NOMO-1 treated with dmso at 0.1 percent for 144 hours (cell line): Measurements from ENCODE around the gene NOD1.

ENCODE experiments used
- DNase-seq: peaks from one replicate; lab custom pipeline; 2025; ENCODE audit not compliant: unreplicated experiment; lab: John Stamatoyannopoulos, UW

Gene NOD1

DNA sequence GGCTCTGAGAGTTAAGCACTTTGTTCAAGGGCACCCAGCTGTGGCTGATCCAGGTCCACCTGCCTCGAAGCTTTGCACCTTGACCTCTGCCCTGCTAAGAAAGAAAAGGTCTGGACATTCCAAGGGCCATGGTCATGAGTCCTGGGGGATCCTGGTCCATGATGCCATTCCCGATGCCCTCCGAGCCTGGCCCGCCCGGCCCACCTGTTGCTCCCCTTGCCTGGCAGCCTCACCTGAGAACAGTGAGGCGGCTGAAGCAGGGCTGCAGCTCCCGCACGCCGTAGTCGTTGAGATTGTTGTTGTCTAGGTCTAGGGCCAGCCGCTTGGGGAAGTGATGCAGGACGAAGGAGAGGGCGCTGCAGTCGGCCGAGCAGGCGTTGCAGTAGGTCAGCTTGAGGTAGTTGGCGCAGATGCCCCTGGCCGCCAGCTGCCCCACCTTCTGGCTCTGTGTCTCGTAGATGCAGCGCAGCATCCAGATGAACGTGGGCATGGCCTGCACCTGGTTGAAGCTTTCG, 27.5 kb downstream of the NOD1 start:
- DNase-seq: no peak

DNA sequence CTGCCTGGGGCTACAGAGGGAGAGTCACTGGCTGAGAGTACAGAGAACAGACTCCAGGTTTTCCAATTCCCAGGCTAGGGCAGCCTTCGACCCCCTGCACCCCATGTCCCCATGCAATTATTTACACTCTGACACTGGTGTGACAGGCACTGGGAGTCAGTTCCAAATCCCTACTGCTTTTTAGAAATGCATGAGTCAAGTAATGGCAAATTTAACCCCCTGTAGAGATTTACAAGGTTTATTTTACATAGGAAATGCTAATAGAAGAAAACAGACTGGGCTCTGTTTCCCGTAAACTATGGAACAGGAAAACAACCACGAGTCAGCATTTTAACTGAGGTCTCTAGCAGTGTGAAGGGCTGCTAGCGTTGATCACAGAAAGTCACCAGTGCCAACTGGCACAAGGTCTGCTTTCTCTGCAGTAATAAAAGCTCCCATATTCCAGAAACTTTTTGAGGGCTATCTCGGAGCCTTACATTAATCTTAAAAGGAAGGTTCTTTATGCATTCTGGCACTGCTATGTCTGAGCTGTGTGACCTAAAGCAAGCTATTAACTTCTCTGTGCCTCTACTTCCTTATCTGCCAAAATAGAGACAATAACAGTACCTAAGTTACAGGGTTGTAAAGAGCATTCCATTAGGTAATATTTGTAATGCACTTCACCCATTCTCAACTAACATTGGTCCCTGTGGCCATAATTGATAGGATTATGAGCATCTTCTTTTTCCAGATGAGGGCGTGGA, 28.2 kb downstream of the NOD1 start:
- DNase-seq: no peak

DNA sequence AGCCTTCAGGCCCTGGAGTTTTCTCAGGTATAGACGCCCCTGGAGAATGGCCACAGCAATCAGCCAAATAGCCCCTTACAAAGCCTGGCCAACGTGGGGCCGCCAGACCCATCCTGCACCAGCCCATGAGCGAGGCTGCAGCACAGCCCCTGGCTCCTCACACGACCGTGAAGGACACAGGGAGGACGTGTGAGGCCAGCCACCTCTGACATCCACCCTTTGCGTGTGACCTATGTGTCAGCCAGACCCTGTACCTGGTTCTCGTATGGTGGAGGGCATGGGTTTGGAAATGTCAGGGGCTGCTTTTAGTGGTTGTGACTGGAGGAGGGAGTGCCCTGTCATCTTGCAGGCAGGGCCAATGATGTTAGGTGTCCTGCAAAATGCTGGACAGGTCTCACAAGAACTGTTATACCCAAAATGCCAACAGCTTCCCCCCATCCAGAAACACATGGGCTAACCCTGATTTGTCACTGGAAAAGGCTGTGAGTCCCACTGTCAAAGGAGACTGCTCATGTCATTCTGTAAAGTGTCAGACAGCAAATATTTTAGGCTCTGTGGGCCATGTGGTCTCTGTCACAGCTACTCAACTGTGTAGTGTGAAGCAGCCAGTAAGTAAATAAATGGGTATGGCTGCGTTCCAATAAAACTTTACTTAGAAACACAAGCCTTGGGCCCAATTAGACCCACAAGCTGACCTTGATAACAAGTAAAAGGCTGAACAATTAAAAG, 30.0 kb downstream of the NOD1 start:
- DNase-seq: no peak

DNA sequence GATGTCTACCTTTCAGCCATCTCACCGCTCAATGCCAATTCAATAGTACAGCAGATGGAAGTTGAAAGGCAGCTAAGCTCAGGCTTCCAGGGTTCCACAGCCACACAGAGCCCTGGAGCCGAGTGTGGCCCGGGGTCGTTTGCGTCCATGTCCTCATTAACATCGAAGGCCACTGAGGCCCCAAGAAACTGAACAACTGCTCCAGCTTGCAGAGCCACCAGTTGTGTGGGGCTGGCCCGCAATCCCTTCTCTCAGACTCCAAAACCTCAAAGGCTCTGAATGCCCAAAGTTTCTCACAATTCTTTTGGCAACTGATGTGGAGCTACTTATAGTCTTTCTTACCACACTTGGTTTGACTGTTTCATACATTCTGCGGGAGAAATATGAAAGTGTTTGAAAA, 31.1 kb downstream of the NOD1 start:
- no peak for DNase-seq

DNA sequence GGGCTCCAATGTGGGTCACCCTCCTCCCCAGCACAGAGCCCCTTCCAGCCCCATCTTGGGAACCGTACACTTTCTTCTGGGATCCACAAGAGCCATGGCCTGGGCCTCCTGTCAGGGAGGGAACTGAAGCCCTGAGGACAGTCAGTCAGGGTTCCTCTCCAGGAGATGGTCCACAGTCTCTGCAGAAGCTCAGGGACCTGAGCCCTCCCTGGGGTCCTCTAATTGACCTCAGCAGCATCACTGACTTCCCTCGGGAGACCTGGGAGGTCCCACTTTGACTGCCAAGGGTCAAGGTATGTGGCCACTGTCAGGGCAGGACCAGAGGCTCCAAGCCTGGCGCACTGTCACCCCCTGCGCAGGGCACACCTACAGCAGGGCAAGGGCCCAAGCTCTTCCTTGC, 32.3 kb downstream of the NOD1 start:
- DNase-seq: no peak

DNA sequence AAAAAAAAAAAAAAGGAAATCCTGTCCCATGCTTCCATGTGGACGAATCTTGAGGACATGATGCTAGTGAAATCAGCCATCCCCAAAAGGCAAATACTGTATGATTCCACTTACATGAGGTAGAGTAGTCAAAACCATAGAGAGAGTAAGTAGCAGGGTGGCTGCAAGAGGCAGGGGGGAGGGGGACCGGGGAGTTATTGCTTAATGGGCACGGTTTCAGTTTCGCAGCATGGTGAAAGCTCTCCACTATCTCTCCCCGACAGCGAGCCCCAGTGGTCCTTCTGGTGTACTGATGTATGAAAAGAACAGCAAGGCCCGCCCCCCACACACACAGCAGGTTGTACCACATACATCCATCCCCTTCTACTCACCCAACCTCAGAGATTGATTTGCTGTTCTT, 32.8 kb downstream of the NOD1 start:
- peak; percentile 77 for DNase-seq

DNA sequence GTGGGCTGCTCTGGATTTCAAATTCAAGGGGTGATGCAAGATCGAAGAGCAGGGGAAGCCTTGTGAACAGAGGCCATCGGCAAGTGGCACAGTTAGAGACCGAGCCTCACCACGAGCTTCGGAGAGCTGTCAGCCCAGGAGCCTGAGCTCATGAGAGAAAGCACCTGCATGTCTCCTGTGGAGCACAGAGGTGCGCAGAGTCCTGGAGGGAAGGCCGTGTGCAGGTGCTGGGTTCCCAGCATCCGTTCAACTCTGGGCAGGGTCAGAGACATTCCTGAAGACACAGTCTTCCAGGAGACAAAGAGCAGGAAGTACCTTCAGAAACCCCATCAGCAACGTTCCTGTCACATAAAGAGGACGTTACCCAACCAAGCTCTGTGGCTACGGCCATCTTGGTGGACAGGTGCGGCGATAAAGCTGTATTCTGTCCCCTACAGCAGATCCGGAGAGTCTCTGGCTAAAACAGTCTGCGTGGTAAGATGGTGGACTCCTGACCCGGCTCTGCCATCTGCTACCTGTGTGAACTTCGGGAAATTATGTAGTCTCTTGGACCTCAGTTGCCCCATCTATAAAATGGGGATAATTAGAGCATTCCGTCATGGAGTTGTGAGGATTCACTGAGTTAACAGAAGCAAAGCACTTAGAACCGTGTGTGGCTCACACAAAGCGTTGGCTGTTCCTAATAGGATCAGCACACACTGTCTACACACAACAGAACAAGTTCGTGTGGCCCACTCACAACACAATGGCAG, 40.6 kb downstream of the NOD1 start:
- no peak for DNase-seq

DNA sequence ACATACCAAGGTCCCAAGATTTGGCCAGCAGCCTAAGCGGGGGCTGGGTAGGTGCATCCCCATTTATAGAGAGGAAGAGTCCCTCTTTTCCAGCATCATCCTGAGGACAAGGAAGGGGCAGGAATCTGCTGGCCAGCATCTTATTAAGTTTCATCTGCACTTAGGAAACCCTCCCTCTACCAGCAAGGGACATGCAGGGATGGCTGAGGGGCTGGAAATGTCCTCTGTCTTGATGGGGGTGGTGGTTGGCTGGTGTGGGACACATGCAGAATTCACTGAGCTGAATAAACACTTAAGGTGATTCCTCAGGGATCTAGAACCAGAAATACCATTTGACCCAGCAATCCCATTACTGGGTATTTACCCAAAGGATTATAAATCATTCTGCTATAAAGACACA, 42.1 kb downstream of the NOD1 start:
- no peak for DNase-seq

DNA sequence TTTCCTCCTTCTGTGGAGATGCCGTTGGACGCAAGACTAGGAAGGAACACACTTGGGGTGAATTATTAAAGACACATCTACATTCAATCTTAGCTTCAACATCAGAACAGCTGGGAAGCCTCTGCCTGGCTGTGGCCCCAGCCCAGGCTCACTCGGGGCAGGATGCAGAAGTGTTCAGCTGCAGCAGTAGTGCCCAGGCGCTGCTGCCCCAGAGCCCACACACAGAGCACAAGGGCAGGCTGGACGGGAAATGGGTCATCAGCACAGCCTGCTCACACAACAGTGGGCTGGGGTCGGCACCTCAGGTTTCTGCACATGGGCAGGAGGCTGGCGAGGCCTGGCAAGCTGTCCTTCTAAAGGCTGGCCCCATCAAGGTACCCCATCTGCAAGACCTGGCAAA, 42.5 kb downstream of the NOD1 start:
- DNase-seq: no peak

DNA sequence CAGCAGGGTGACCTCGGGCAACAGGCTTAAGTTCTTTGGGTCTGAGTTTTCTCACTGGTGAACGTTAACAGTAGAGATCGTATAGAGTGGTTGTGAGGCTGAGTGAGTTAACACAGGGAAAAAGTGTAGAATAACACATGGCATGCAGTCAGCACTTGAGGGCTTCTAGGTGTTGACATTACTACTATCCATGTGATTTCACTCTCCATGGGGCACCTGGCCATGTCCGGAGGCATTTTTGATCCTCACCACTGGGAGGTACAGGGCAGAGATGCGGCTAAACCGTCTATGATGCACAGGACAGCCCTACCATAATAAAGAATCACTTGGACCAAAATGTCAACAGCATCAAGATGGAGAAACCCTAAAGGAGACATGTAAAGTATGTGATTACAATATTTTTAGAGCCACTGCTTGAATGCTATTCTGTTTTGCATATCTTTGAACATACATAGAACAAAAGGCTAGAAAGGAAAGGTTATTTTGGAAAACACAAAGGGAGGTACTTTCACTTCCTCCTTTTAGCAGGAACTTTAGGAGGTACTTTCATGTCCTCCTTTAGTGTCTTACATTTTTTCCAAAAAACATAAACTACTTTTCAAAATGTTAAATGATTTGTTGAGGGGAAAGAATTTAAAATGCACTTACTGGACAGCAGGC, 44.3 kb downstream of the NOD1 start:
- DNase-seq: peak; percentile 15

DNA sequence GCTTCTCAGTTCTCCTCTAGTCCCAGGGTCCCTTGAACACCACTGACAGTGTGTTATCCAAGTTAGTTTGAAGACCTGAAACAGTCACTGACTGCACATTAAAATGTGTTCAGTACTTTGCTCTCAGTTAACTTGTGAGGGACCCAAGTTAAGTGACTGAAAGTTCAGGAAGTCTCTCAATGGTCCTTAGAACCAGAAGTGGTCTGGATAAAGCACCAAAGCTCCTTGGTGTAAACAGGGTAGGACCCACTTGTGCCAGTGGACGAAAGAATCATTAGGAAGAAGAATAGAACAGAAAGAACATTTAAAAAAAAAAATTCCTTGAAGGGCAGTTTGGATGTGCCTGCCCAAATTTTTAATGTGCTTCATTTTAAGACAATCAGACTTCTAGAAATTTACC, 45.1 kb downstream of the NOD1 start:
- no peak for DNase-seq

DNA sequence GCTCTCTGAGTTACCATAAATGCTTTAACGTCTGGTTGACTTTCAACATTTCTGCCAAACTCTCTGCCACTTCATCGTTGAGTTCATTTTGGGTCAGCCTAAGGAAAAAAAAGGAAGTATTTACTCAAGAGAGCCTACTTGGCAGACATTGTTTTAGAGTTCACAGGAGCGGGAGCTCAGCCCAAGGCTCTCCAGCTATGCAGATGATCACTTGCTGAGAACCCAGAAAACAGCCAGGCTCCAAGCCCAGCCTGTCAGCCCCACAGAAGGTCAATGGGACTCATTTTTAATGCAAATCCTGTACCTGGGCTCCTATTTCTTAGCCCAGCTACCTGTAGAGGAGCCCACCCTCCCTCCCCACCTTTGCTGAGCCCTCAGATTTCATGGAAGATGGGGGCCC, 45.5 kb downstream of the NOD1 start:
- DNase-seq: peak; percentile 79

DNA sequence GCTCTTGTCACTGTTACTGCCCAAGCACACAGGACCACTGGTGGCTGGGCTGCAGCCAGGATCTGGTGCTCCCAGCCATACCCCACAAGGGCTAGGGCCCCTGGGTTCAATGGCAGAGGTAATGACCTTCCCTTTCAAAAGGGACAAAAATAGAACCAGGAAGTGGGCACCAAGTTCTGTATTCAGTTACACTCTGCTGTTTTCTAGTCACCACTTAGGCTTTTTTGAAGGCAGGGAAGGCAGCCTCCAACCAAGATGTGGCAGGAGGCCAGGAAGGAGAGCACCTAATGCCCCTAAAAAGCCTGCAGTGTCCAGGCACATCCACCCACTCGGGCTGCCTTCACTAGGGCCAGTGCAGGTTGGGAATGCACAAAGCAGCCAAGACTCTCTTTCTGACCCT, 47.8 kb downstream of the NOD1 start:
- peak; percentile 49 for DNase-seq

DNA sequence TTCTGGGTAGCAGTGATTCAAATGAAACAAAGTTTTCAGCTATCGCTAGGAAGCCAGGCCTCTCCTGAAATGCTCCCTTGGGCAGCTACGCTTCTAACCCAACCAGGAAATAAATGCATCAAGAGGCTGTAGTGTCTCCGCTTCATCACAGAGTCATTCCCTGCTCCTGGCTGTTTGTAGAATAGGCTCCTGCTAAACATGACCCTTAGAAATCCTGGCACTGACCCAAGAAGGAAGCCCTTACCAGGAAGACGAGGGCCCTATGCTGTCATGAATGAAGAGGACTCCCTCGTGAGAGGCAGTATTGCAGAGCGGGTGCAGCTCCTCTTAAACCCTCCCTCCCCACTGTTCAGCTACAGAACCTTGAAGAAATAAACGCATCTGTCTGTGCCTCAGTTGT, 48.3 kb downstream of the NOD1 start:
- no peak for DNase-seq

DNA sequence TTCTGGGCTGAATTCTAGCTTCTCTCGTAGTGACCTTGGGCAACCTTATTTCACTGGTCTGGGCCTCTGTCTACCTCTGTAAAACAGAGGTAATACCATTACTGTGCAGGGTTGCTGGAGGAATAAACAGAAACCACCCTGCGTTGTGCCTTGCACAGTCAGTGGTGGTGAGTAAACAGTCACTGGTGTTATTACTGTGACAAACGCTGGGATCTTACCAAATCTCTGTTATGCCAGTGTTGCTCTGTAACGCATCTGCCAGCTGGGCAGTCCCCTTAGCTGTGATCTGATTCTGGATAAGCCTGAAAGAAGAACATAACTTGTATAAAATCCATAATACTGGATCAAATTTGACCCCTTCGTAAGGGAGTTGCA, 49.4 kb downstream of the NOD1 start:
- no peak for DNase-seq

DNA sequence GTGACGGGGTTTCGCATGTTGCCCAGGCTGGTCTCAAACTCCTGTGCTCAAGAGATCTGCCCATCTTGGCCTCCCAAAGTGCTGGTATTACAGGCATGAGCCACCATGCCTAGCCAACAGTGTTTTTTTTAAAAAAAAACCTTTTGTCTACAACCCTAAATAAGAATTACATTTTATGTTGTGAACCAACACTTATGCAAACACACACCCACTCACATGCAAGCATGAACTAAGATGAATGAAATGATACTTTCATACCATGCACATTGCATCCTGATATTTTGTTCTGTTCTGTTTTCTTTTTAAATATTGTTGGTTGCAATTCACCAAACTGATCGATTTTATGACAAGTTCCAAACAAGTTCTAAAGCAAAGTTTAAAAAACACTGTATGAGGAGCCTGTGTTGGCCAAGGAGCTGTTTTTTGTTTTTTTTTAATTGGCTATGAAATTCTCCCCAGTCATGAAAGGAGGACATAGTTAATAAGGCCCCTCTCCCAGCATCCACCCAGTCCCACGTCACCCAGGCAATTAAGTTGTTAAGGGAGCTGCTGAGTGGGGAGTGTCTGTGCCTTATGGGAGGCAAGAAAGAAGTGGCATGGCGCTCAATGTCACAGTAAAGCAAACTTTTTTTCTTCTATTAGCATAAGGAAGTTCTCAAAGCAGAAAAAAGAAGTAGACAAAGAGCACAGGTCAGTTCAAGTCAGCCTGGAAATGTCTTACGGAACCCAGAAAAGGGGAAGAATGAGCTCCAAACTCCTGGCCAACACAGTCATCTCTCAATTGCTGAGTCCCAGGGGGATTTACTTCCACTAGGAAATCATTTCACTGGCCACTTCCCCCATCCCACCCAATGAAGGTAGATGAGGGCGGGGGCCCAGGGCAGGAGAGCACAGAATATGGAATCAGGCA, 50.1 kb downstream of the NOD1 start:
- DNase-seq: peak; percentile 86

DNA sequence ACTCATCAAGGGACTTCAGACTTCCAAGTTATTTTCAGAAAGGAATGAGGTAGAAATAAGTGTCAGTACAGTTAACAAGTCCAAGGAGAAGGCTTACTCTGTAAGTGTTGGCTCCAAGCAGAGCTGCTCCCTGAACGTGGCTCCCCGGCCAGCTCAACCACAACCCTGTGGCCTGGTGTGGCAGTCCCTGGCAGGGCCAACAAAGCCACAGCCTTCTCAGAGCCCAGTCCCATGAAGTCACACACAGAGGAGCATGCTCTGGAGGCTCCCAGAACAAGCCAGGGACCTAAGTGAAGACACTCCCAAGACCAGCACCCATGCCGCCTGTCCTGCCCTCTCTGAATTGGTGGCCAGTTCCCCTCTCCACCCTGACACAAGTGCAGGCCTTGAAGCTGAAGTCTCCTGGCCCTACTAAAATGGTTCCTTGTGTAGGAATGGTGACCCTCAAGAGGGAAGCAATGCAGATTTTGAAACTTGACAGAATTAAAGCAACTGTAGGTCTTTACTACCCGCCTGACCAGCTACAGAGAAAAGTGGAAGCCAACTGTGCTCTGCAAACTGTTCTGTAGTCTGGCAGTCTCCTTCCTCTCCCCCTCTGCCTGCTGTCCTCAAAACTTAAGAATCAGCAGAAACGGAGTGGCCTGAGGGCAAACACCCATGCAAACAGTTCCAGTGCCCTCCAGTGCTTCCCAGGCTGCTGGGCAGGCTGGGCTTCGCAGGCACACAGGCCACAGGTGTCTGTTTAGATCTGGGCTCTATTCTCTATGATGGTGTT, 51.1 kb downstream of the NOD1 start:
- DNase-seq: no peak

DNA sequence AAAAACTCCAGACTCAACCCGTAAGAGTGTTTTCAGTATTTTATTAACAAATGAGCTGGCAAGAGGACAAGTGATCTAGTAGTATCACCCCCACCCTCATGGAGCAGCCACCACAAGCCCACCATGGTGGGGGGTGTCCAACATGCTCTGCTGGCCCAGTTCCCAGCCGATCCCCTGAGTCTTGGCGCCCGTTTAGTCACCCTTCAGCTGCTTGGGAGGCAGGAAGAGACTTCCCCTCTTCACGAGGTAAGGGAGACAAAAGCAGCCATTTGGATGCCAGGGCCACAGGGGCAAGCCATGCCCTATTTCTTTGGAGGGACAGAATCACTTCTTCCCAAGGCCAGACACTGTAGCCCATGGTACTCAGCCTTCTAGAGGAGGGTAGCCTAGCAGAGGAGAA, 54.1 kb downstream of the NOD1 start:
- no peak for DNase-seq

DNA sequence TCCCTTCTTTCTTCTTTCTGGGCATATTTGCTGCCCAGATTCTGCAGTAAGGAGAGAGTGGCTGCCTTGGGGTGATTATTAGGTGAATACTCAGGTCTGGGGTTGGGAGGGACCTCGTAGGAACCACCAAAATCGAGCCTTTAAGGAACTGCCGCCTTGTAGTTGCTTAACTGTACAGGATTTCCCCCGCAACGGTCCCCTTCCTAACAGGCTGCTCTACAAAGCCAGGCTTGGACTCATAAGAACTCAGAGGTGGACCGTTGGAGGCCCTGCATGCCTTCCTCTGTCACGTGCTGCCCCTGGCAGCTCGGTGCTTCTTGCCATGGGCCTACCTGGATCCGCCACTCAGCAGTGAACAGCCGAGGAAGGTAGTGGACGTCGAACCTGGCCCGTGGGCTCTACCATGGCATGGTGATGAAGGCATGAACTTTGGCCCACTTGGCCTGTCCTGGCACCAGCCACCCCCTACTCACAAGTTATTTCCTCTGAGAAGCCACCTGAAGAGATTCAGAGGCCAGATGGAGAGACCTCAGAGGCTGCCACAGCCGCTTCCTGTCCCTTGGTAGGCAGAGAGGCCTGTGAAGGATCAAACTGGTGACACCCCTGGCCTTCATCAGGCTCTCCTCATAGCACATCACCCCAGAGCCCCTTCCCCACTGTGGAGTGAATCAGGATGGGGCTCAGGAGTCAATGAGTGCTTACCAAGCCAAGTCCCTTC, 54.6 kb downstream of the NOD1 start:
- no peak for DNase-seq
